Duodenal mucosa (tissue), 2 donors: ENCODE data around the gene ZNF22.

ENCODE experiments used
- H3K27ac ChIP-seq: one replicate; pipeline ENCODE4 v1.7.0; 2013; ENCODE audit warnings: low read depth, low read length
- H3K27me3 ChIP-seq, 2 donors: one replicate each; pipeline ENCODE4 v1.7.0; 2013; ENCODE audit warnings: low read length in 2 of 2, control low read depth in 1 of 2; ENCODE audit not compliant: insufficient read depth in 2 of 2, control insufficient read depth in 1 of 2
- H3K36me3 ChIP-seq, 2 donors: one replicate each; pipeline ENCODE4 v1.7.0; 2013; ENCODE audit warnings: low read length in 2 of 2, control low read depth in 1 of 2; ENCODE audit not compliant: insufficient read depth in 2 of 2, control insufficient read depth in 1 of 2
- H3K4me1 ChIP-seq, 2 donors: one replicate each; pipeline ENCODE4 v1.7.0; 2013; ENCODE audit warnings: low read length in 2 of 2, control low read depth in 1 of 2; ENCODE audit not compliant: insufficient read depth in 2 of 2, control insufficient read depth in 1 of 2
- H3K4me3 ChIP-seq, 2 donors: one replicate each; pipeline ENCODE4 v1.7.0; 2013; ENCODE audit warnings: low read length in 2 of 2, low read depth in 1 of 2
- H3K9ac ChIP-seq, 2 donors: one replicate each; pipeline ENCODE4 v1.7.0; 2013; ENCODE audit warnings: low read length in 2 of 2, low read depth in 1 of 2
- H3K9me3 ChIP-seq, 2 donors: one replicate each; pipeline ENCODE4 v1.7.0; 2013; ENCODE audit warnings: low read length in 2 of 2, control low read depth in 1 of 2; ENCODE audit not compliant: control insufficient read depth in 1 of 2

Gene ZNF22

GRCh38 chr10:44977287-44978212 lies 23.2 kb upstream of the ZNF22 start:
- H3K36me3 ChIP-seq = peaks cover 0 to 15% of the 10 kb centered on the region in 2 donors
- H3K27ac ChIP-seq = peak overlapping the region; percentile 75
- peaks cover 68 to 75% of the 10 kb centered on the region in 2 donors for H3K4me1 ChIP-seq
- no peaks in the 10 kb centered on the region for H3K9me3 ChIP-seq
- H3K9ac ChIP-seq = peak overlapping the region; percentile 43 to 63
- H3K27me3 ChIP-seq = no peaks in the 10 kb centered on the region
- peak overlapping the region; percentile 50 to 51 for H3K4me3 ChIP-seq

- Histone ChIP-seq H3K4me1 (peaks cover 64 to 71% of the 10 kb centered on the region in 2 donors), H3K9me3 (no peaks in the 10 kb centered on the region), H3K36me3 (peaks cover 0 to 15% of the 10 kb centered on the region in 2 donors), H3K4me3 (peak overlapping the region; percentile 50 to 51), H3K27me3 (no peaks in the 10 kb centered on the region), H3K9ac (peak overlapping the region; percentile 43 to 63), H3K27ac (peak overlapping the region; percentile 75)
Measured at GRCh38 chr10:44978213-44978569, 22.5 kb upstream of the ZNF22 start.

GRCh38 chr10:44978570-44979280 lies 22.0 kb upstream of the ZNF22 start, which contains the start of gene DEPP1:
Gene DEPP1 (minus strand): TSS chr10:44978809. CDS start chr10:44978030, 779 bp downstream.
- Histone ChIP-seq H3K4me3 (peak within 1 kb of the TSS; percentile 50 to 51), H3K27me3 (no peaks in the 10 kb centered on the region), H3K9ac (peak within 1 kb of the TSS; percentile 43 to 63), H3K27ac (peak within 1 kb of the TSS; percentile 75), H3K9me3 (no peaks in the 10 kb centered on the region), H3K4me1 (peaks cover 59 to 65% of the 10 kb centered on the region in 2 donors), H3K36me3 (peaks cover 0 to 15% of the 10 kb centered on the region in 2 donors)

- Histone ChIP-seq H3K27me3 (no peaks in the 10 kb centered on the region), H3K36me3 (peaks cover 3 to 22% of the 10 kb centered on the region in 2 donors), H3K9ac (peak overlapping the region in 1 of 2 donors; percentile 63), H3K9me3 (no peaks in the 10 kb centered on the region), H3K4me1 (peaks cover 51 to 57% of the 10 kb centered on the region in 2 donors), H3K27ac (peak overlapping the region; percentile 66), H3K4me3 (no peak overlapping the region)
Measured at GRCh38 chr10:44979281-44980191, 21.2 kb upstream of the ZNF22 start.

- Histone ChIP-seq H3K9me3 (no peaks in the 10 kb centered on the region), H3K4me3 (no peak overlapping the region), H3K4me1 (peaks cover 49 to 54% of the 10 kb centered on the region in 2 donors), H3K27ac (peak overlapping the region; percentile 14), H3K9ac (no peak overlapping the region), H3K36me3 (peaks cover 9 to 32% of the 10 kb centered on the region in 2 donors), H3K27me3 (no peaks in the 10 kb centered on the region)
Measured at GRCh38 chr10:44980309-44981171, 20.2 kb upstream of the ZNF22 start.

- peaks cover 10 to 38% of the 10 kb centered on the region in 2 donors for H3K36me3 ChIP-seq
- H3K4me3 ChIP-seq = no peak overlapping the region
- H3K27ac ChIP-seq = peak overlapping the region; percentile 69
- H3K9me3 ChIP-seq = no peaks in the 10 kb centered on the region
- peaks cover 45 to 47% of the 10 kb centered on the region in 2 donors for H3K4me1 ChIP-seq
- H3K27me3 ChIP-seq = no peaks in the 10 kb centered on the region
- H3K9ac ChIP-seq = no peak overlapping the region
Measured at GRCh38 chr10:44981172-44982113, 19.3 kb upstream of the ZNF22 start.

GRCh38 chr10:44982114-44982460 lies 18.6 kb upstream of the ZNF22 start:
- Histone ChIP-seq H3K27ac (peak overlapping the region; percentile 69), H3K9ac (no peak overlapping the region), H3K4me1 (peaks cover 38 to 41% of the 10 kb centered on the region in 2 donors), H3K4me3 (no peak overlapping the region), H3K36me3 (peaks cover 10 to 41% of the 10 kb centered on the region in 2 donors), H3K27me3 (no peaks in the 10 kb centered on the region), H3K9me3 (no peaks in the 10 kb centered on the region)

- H3K36me3 ChIP-seq = peaks cover 10 to 44% of the 10 kb centered on the region in 2 donors
- H3K9ac ChIP-seq = no peak overlapping the region
- peaks cover 35 to 38% of the 10 kb centered on the region in 2 donors for H3K4me1 ChIP-seq
- H3K9me3 ChIP-seq = no peaks in the 10 kb centered on the region
- no peaks in the 10 kb centered on the region for H3K27me3 ChIP-seq
- H3K4me3 ChIP-seq = no peak overlapping the region
- H3K27ac ChIP-seq = peak overlapping the region; percentile 69
Measured at GRCh38 chr10:44982496-44982895, 18.2 kb upstream of the ZNF22 start.
